Adrenal gland (tissue), 12 donors: ENCODE data around the gene BANF2. TPM values are rescaled to one million over a fixed set of nuclear protein-coding genes. Genes with fewer than 3 reads are reported as not detected.
"Not testable (repeated sequence)": the region's sequence is repeated elsewhere in the genome, so short reads cannot be mapped to it uniquely, and the experiment has no call there.

ENCODE experiments used
- DNase-seq, 7 donors: peaks; one replicate each; pipeline ENCODE4 v3.0.0-alpha.2; 2019 to 2020
- H3K27ac ChIP-seq, 5 donors: fragments of 200-600 bp; sonication (generic) in 4 of 5; 1 replicate in 3 of 5; 2 replicates in 2 of 5; pipeline versions ENCODE4 v1.5.1 to v1.8.0; 2016 to 2020; ENCODE audit warnings: mild to moderate bottlenecking in 1 of 5
- H3K27me3 ChIP-seq: fragments of 200-600 bp; 2 replicates; pipeline ENCODE4 v1.8.0; 2021
- H3K36me3 ChIP-seq, 2 donors: fragments of 200-600 bp; replicated peaks in 1 of 2; 1 replicate in 1 of 2; 2 replicates in 1 of 2; pipeline versions ENCODE4 v1.5.1 to v1.8.0; 2018 to 2022
- H3K4me1 ChIP-seq, 2 donors: fragments of 200-600 bp; replicated peaks in 1 of 2; 1 replicate in 1 of 2; 2 replicates in 1 of 2; pipeline versions ENCODE4 v1.5.1 to v1.8.0; 2018 to 2021
- H3K4me3 ChIP-seq, 4 donors: fragments of 200-600 bp; sonication (generic) in 3 of 4; one replicate each; pipeline ENCODE4 v1.5.1; 2016 to 2018
- H3K9me3 ChIP-seq, 3 donors: fragments of 200-600 bp; sonication (generic) in 1 of 3; replicated peaks in 1 of 3; 1 replicate in 2 of 3; 2 replicates in 1 of 3; pipeline versions ENCODE4 v1.5.1 to v1.8.0; 2016 to 2021
- CTCF ChIP-seq, 6 experiments: fragments of 450-650 bp in 4 of 6; fragments of 200-600 bp in 2 of 6; sonication (generic) in 1 of 6; IDR thresholded peaks; 1 replicate in 5 of 6; 2 replicates in 1 of 6; pipeline versions ENCODE4 v1.5.1 to v1.8.0; 2016 to 2021; ENCODE audit warnings: antibody characterized with exemption in 6 of 6, mild to moderate bottlenecking in 2 of 6, moderate library complexity in 1 of 6
- POLR2A ChIP-seq, 2 donors: fragments of 450-650 bp; IDR thresholded peaks; one replicate each; pipeline ENCODE4 v1.6.1; 2017; ENCODE audit warnings: antibody characterized with exemption in 2 of 2, mild to moderate bottlenecking in 2 of 2, moderate library complexity in 1 of 2
- WGBS, 4 donors: extraction: QIAGEN DNeasy Blood & Tissue Kit in 2 of 4; methylation state at CpG; one replicate each; pipeline versions ENCODE4 v1.1.5 to v1.1.7; 2013 to 2017; 5-methylcytosine and 5-hydroxymethylcytosine counted together
- intact Hi-C, 2 donors: fragments of 100-400 bp; cut with DNase I; formaldehyde crosslinking; loops; one replicate each; pipeline versions ENCODE4 v1.14.1 to v1.15.0; 2022 to 2023
- polyA plus RNA-seq, 3 donors: library from polyadenylated mRNA; stranded (reverse); fragments of 200-250 nt in 2 of 3; fragments of 350-450 nt in 1 of 3; fragmentation: Illumina TruSeq in 1 of 3; extraction: RNeasy Lipid Tissue Mini Kit (QIAGEN cat#74804) in 1 of 3; gene quantifications; one replicate each; pipeline ENCODE4 v1.2.3, GENCODE V29; 2013 to 2014
- total RNA-seq, 9 donors: library from RNA; depleted of rRNA in 4 of 9; stranded (reverse); fragments of >200 nt in 4 of 9; fragments of 120-200 nt in 1 of 9; fragmentation: NEBNext Ultra II Directional in 1 of 9; extraction: Animal tissue kit (Norgen Biotek cat#: 25700) in 1 of 9; gene quantifications; one replicate each; pipeline versions ENCODE4 v1.1.0 to v1.2.4, GENCODE V29; 2013 to 2023
- donor health status: healthy with polysubstance abuse.
- donor health status: Bipolar disorder and iron deficiency.
- donor health status: DM: yes; HTN: yes; CAD: no.
- donor health status: DM: no; HTN: no; CAD: no.
- donor health status: DM: no; HTN: no; CAD: no.
- donor health status: DM: yes; HTN: yes; CAD: no.

Gene BANF2
- total and polyA plus RNA-seq, 12 donors: not detected

DNA sequence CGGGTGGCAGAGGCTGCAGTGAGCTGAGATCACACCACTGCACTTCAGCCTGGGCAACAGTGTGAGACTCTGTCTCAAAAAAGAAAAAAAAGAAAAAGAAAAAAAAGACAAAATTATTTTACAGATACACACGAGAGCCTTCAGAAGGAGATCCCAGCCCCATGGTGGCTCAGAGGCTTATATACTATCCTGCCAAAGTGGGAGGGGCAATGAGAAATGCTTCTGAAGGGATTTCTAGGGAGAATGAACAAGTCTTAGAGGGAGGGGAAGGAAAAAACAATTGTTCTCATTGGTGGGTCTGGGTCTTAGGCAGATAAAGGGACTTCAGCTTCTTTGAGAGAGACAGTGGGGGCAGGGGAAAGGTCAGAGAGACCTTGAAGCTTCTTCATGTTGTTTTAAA, 76.8 kb downstream of the BANF2 start:
- TF ChIP-seq POLR2A (IDR thresholded peaks at IDR 0.05): no peak
- TF ChIP-seq CTCF (IDR thresholded peaks at IDR 0.05): no peak
- no peaks in the 10 kb centered on the region for H3K36me3 ChIP-seq
- no peak overlapping the region for H3K4me3 ChIP-seq
- H3K9me3 ChIP-seq: no peaks in the 10 kb centered on the region
- intact Hi-C loops: no loop called here
- 67 to 70% (median 69%) methylated on average over 2 of the region's 2 CpGs for WGBS, 4 donors
- DNase-seq: no peak
- no peaks in the 10 kb centered on the region for H3K4me1 ChIP-seq
- no peaks in the 10 kb centered on the region for H3K27me3 ChIP-seq
- no peak overlapping the region for H3K27ac ChIP-seq

DNA sequence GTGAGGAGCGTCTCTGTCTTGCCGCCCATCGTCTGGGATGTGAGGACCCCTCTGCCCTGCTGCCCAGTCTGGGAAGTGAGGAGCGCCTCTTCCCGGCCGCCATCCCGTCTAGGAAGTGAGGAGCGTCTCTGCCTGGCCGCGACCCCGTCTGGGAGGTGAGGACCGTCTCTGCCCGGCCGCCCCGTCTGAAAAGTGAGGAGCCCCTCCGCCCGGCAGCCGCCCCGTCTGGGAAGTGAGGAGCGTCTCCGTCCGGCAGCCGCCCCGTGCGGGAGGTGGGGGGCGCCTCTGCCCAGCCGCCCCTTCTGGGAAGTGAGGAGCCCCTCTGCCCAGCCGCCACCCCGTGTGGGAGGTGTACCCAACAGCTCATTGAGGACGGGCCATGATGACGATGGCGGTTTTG, 79.2 kb downstream of the BANF2 start:
- H3K9me3 ChIP-seq, H3K4me3 ChIP-seq, H3K27ac ChIP-seq, H3K36me3 ChIP-seq, intact Hi-C loops, DNase-seq, H3K4me1 ChIP-seq, H3K27me3 ChIP-seq: not testable (repeated sequence)
- WGBS, 4 donors: 93 to 96% (median 94%) methylated on average over 20 to 32 of the region's 32 CpGs

GRCh38 chr20:17782768-17783167, 83.0 kb downstream of the BANF2 start:
- H3K27ac ChIP-seq: no peak overlapping the region
- intact Hi-C loops: no loop called here
- no peaks in the 10 kb centered on the region for H3K36me3 ChIP-seq
- H3K4me1 ChIP-seq: no peaks in the 10 kb centered on the region
- no peak overlapping the region for H3K4me3 ChIP-seq
- 60 to 98% (median 84%) methylated on average over 3 of the region's 3 CpGs for WGBS, 4 donors
- TF ChIP-seq POLR2A (IDR thresholded peaks at IDR 0.05) (no peak), CTCF (IDR thresholded peaks at IDR 0.05) (no peak)
- DNase-seq: no peak
- no peaks in the 10 kb centered on the region for H3K9me3 ChIP-seq
- H3K27me3 ChIP-seq: no peaks in the 10 kb centered on the region

GRCh38 chr20:17783671-17784070, 83.9 kb downstream of the BANF2 start:
- Histone ChIP-seq H3K4me3 (no peak overlapping the region), H3K36me3 (no peaks in the 10 kb centered on the region), H3K27me3 (no peaks in the 10 kb centered on the region), H3K27ac (no peak overlapping the region), H3K9me3 (no peaks in the 10 kb centered on the region), H3K4me1 (no peaks in the 10 kb centered on the region)
- no peak for DNase-seq
- intact Hi-C loops: no loop called here
- 60 to 76% (median 72%) methylated on average over 6 of the region's 6 CpGs for WGBS, 4 donors
- no peak for TF ChIP-seq POLR2A (IDR thresholded peaks at IDR 0.05)

DNA sequence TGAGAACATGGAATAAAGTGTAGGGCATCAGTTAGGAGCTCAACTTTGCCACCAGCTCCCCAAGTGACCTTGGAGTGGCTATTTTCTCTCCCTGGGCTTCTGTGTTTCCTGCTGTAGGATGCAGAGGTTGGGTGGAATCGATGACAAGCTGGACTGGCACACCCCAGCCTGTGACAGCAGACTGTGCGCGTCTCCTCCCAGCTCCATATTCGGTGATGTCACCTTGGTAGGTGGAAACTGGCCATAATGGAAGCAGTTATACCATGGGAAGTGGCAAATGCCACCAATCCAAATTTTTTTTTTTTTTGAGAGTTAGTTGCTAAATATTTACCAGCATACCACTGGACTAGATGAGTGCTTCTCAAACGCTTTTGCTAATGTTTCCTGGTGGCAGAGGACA, 85.2 kb downstream of the BANF2 start:
- Histone ChIP-seq H3K36me3 (no peaks in the 10 kb centered on the region), H3K27ac (no peak overlapping the region), H3K9me3 (no peaks in the 10 kb centered on the region), H3K4me1 (no peaks in the 10 kb centered on the region), H3K4me3 (no peak overlapping the region), H3K27me3 (no peaks in the 10 kb centered on the region)
- TF ChIP-seq POLR2A (IDR thresholded peaks at IDR 0.05) (no peak), CTCF (IDR thresholded peaks at IDR 0.05) (no peak)
- no peak for DNase-seq
- WGBS, 4 donors: 80 to 88% (median 85%) methylated on average over 5 of the region's 5 CpGs
- intact Hi-C loops: no loop called here

Other genes starting within 250 kb of the BANF2 start
- gene BFSP1, start 168.6 kb upstream of the BANF2 start, total RNA-seq: 10 to 100 TPM in 1 of 9 donors, 1 to 10 TPM in 6, under 1 TPM in 2; 0.39 to 18.5 (median 2.3) TPM
- gene BFSP1, start 168.6 kb upstream of the BANF2 start, polyA plus RNA-seq: 1 to 10 TPM; 1.7 to 3.3 (median 1.9) TPM
- 100 to 1,000 TPM; 205 to 385 (median 273) TPM for gene DSTN, start 129.9 kb upstream of the BANF2 start, total RNA-seq
- 100 to 1,000 TPM; 184 to 552 (median 192) TPM for gene DSTN, start 129.9 kb upstream of the BANF2 start, polyA plus RNA-seq
- gene RRBP1, start 17.7 kb upstream of the BANF2 start, total RNA-seq: 100 to 1,000 TPM in 6 of 9 donors, 10 to 100 TPM in 3; 73.9 to 261 (median 120) TPM
- 100 to 1,000 TPM; 107 to 168 (median 125) TPM for gene RRBP1, start 17.7 kb upstream of the BANF2 start, polyA plus RNA-seq